ENCODE results near the gene PPP2R2C. TPM values are rescaled to one million over a fixed set of nuclear protein-coding genes. Genes with fewer than 3 reads are reported as not detected.

The PPP2R2C gene
- total RNA-seq, 4 donors from 2014 or later = 50.7 to 81.3 (median 62.0) TPM

DNA sequence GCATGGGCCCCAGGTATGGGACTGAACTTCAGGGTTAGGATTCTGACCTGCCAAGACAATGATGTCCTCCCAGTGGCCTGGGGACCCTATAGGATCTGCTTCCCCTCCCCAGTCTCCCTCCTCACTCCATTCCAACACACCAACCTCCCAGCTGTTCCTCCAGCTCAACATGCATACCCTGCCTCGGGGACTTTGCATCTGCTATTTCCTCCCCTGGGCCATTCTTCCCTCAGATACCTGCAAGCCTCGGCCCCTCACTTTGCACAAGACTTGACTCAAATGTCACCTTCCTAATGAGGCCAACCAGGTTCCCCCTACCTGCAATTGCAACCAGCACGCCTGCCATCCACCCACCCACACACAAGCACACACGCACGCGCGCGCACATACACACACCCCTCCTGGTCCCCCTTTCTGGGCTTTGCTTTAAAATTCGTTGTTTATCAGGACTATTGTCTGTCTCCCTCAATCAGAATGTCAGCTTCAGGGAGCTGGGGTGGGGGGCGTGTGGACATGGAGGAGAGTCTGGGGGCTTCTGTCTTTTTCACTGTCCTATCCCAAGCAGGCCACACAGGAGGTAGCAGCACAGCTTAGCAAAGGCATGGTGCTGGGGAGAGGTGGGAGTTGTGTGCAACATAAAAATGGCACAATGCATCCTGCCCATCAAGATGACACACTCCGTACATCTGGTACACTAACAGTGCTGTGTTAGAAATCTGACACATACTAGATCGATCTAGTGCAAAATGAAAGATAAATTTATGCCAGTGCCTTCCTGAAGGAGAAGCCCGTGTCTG is 20.6 kb upstream of the PPP2R2C start:
- DNase-seq (ENCODE audit: low spot score in 2 of 2) = peak in 1 of 2 donors; percentile 48
- TF ChIP-seq, protein P1, sequence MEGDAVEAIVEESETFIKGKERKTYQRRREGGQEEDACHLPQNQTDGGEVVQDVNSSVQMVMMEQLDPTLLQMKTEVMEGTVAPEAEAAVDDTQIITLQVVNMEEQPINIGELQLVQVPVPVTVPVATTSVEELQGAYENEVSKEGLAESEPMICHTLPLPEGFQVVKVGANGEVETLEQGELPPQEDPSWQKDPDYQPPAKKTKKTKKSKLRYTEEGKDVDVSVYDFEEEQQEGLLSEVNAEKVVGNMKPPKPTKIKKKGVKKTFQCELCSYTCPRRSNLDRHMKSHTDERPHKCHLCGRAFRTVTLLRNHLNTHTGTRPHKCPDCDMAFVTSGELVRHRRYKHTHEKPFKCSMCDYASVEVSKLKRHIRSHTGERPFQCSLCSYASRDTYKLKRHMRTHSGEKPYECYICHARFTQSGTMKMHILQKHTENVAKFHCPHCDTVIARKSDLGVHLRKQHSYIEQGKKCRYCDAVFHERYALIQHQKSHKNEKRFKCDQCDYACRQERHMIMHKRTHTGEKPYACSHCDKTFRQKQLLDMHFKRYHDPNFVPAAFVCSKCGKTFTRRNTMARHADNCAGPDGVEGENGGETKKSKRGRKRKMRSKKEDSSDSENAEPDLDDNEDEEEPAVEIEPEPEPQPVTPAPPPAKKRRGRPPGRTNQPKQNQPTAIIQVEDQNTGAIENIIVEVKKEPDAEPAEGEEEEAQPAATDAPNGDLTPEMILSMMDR (IDR thresholded peaks at IDR 0.05) = no peak
- no peak for TF ChIP-seq POLR2A (IDR thresholded peaks at IDR 0.05)
- 49 to 51% methylated on average over 13 of the region's 13 CpGs for WGBS, 2 donors
- H3K4me3 ChIP-seq (ENCODE audit: low read depth, poor library complexity, severe bottlenecking) = no peak overlapping the region
- intact Hi-C loops (cut with DNase I; ENCODE audit: low total_unique reads) = no loop called here

GRCh38 chr4:6492027-6492590 is 19.7 kb upstream of the PPP2R2C start:
- 63 to 86% methylated on average over 2 to 6 of the region's 6 CpGs for WGBS, 2 donors
- TF ChIP-seq, protein P1 (IDR thresholded peaks at IDR 0.05) = no peak
- no peak for TF ChIP-seq POLR2A (IDR thresholded peaks at IDR 0.05)
- DNase-seq (ENCODE audit: low spot score in 2 of 2) = peak in 1 of 2 donors; percentile 70
- no peak overlapping the region for H3K4me3 ChIP-seq (ENCODE audit: low read depth, poor library complexity, severe bottlenecking)
- intact Hi-C loops (cut with DNase I; ENCODE audit: low total_unique reads) = no loop called here

- intact Hi-C loops (cut with DNase I; ENCODE audit: low total_unique reads) = no loop called here
- peak in 1 of 2 donors; percentile 59 for DNase-seq (ENCODE audit: low spot score in 2 of 2)
- no peak overlapping the region for H3K4me3 ChIP-seq (ENCODE audit: low read depth, poor library complexity, severe bottlenecking)
- TF ChIP-seq POLR2A (IDR thresholded peaks at IDR 0.05) = no peak
- TF ChIP-seq, protein P1 (IDR thresholded peaks at IDR 0.05) = no peak
Observed at GRCh38 chr4:6491235-6491634, 18.8 kb upstream of the PPP2R2C start.

DNA sequence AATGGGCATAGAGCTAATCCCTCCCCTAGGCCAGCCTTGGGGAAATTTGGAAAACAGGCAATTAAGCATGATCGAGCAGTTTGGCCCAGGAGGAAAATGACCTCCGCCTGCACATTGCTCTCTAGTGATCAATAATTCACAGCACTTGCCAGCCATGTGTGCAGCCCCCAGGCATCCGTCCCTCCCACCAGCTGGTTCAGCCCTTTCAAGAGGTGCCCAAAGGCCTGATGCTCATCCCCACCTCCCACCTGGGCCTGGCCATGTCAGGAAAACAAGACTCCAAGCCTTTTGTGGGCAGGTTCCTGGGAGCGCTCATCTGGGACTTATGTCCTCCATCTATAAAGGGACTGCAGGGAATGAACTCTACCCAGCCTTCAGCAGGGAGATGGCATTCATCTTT is 17.5 kb upstream of the PPP2R2C start:
- TF ChIP-seq, protein P1 (IDR thresholded peaks at IDR 0.05) = no peak
- WGBS, 2 donors = 57 to 68% methylated on average over 4 of the region's 4 CpGs
- intact Hi-C loops (cut with DNase I; ENCODE audit: low total_unique reads) = no loop called here
- DNase-seq (ENCODE audit: low spot score in 2 of 2) = peak in 1 of 2 donors; percentile 59
- H3K4me3 ChIP-seq (ENCODE audit: low read depth, poor library complexity, severe bottlenecking) = no peak overlapping the region

DNA sequence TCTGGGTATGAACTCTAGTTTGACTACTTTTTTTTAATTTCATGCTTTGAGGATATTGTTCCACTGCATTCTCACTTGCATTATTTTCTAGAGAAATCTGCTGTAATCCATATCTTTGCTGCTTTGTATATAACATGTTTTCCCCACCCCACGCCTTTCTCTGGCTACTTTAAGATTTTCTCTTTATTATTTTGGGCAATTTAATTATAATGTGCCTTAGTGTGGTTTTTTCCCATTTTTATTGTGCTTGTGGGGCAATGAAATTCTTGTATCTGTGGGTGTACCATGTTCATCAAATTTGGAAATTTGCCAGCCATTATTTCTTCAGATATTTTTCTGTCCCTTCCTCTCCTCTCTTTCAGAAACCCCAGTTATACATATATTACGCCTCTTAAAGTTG is 15.1 kb upstream of the PPP2R2C start:
- DNase-seq (ENCODE audit: low spot score in 2 of 2) = no peak
- intact Hi-C loops (cut with DNase I; ENCODE audit: low total_unique reads) = no loop called here
- WGBS, 2 donors = 68% methylated on average over 2 of the region's 2 CpGs
- no peak overlapping the region for H3K4me3 ChIP-seq (ENCODE audit: low read depth, poor library complexity, severe bottlenecking)
- TF ChIP-seq, protein P1 (IDR thresholded peaks at IDR 0.05) = no peak
- TF ChIP-seq POLR2A (IDR thresholded peaks at IDR 0.05) = no peak
